ENCODE results near the gene NECTIN1. TPM values are rescaled to one million over a fixed set of nuclear protein-coding genes. Genes with fewer than 3 reads are reported as not detected.

Gene NECTIN1
- total and polyA plus RNA-seq, 2 of the 13 experiments (the other 11 are each of a cell fraction or from before 2014, with no cell fraction given), result 3.9 to 7.3 TPM

DNA sequence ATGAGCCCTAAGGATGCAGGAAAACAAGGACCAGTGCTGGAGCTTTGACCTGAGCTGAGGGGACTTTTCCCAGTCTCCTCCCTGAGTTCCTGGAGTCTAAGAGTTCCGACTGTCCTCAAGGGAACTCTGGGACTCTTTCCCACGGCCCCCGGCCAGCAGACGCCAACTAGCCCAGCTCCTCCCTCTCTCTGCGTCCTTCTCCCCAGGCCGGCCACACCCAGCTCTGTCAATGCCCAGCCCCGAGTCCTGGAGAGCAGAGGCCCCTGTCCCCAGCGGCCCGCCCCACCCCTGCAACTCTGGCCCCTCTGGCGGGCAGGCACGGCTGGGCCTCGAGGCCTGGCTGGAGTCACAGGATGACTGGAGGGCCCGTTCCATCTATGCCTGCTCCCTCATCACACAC lies 29.8 kb downstream of the NECTIN1 start:
- peak overlapping the region; percentile 8 for H3K27ac ChIP-seq (ENCODE audit: extremely low read length, insufficient read depth, low read length)
- FAIRE-seq, result peak; percentile 83
- H3K4me1 ChIP-seq (ENCODE audit: insufficient read depth, low read length), result peaks cover 66% of the 10 kb centered on the region
- no peak overlapping the region for H2AFZ ChIP-seq (ENCODE audit: low read length)
- DNase-seq (ENCODE audit: low spot score), result peak; percentile 76
- CTCF ChIA-PET (ENCODE audit: low intra/inter-chr PET ratio, low total read pairs), result no interaction called here
- H3K79me2 ChIP-seq (ENCODE audit: insufficient read depth, low read length), result no peaks in the 10 kb centered on the region
- intact Hi-C loops (cut with micrococcal nuclease; ENCODE audit: unreplicated experiment), result no loop called here
- H4K20me1 ChIP-seq (ENCODE audit: insufficient read depth, low read length), result no peaks in the 10 kb centered on the region
- peak overlapping the region; percentile 61 for H3K4me2 ChIP-seq (ENCODE audit: low read depth, low read length)
- no peaks in the 10 kb centered on the region for H3K9me3 ChIP-seq (ENCODE audit: low read length)
- H3K4me3 ChIP-seq (replicated peaks in 1 of 3; ENCODE audit: insufficient read depth in 1 of 3, low read depth in 2 of 3, low read length in 3 of 3), result peak overlapping the region in 1 of 3 experiments; percentile 41; a peak in 1 of 6 replicates
- H3K27me3 ChIP-seq (ENCODE audit: control insufficient read depth in 1 of 2, insufficient read depth in 2 of 2, low read length in 2 of 2), result no peaks in the 10 kb centered on the region
- H3K36me3 ChIP-seq (replicated peaks in 1 of 2; ENCODE audit: control insufficient read depth in 1 of 2, insufficient read depth in 2 of 2, low read length in 2 of 2), result no peaks in the 10 kb centered on the region
- POLR2A ChIA-PET, result interaction anchor here (0.8 to 2.4 kb wide), 7 partner anchors 9 to 35 kb away, joined by 3 to 11 read pairs (median 4); partner anchors contain the start of gene NECTIN1
- no TSS peak for BruUV-seq (replicated peaks)
- in situ Hi-C loops (cut with HindIII; ENCODE audit: extremely low pct_ligation_motif_present, low pct_unique_long_range_greater_than_20kb), result no loop called here
- no peak overlapping the region for H3K9ac ChIP-seq (ENCODE audit: insufficient read depth, low read depth, low read length)
- WGBS (ENCODE audit: low lambda C conversion rate), result 3% methylated on average over 7 of the region's 13 CpGs
- ATAC-seq, result peak; percentile 93
- TF ChIP-seq, protein P1, sequence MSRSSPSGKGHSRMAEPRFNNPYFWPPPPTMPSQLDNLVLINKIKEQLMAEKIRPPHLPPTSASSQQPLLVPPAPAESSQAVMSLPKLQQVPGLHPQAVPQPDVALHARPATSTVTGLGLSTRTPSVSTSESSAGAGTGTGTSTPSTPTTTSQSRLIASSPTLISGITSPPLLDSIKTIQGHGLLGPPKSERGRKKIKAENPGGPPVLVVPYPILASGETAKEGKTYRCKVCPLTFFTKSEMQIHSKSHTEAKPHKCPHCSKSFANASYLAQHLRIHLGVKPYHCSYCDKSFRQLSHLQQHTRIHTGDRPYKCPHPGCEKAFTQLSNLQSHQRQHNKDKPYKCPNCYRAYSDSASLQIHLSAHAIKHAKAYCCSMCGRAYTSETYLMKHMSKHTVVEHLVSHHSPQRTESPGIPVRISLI (CRISPR knock-in tag; IDR thresholded peaks at IDR 0.05; ENCODE audit: borderline replicate concordance), result no peak
- peak; percentile 98 for TF ChIP-seq ZSCAN25 (CRISPR knock-in tag; IDR thresholded peaks at IDR 0.05)
- TF ChIP-seq SALL1 (CRISPR knock-in tag; IDR thresholded peaks at IDR 0.05), result peak; percentile 33; the same call in 1 of the 2 replicates
- TF ChIP-seq ZNF788 (CRISPR knock-in tag; IDR thresholded peaks at IDR 0.05; ENCODE audit: borderline replicate concordance), result peak; percentile 54; the same call in 1 of the 2 replicates
- no peak for TF ChIP-seq ZNF124 (CRISPR knock-in tag; IDR thresholded peaks at IDR 0.05)
- TF ChIP-seq ZNF280B (CRISPR knock-in tag; IDR thresholded peaks at IDR 0.05; ENCODE audit: borderline replicate concordance), result no peak
- peak; percentile 55; the same call in 1 of the 2 replicates for TF ChIP-seq RARA (CRISPR knock-in tag; IDR thresholded peaks at IDR 0.05)
- TF ChIP-seq HNF4G (IDR thresholded peaks at IDR 0.05; ENCODE audit: borderline replicate concordance, low read depth, low read length), result 0 out of 2 replicates have a peak, but pooled peaks have one; percentile 9
- no peak for TF ChIP-seq HNF4G (CRISPR knock-in tag; IDR thresholded peaks at IDR 0.05; ENCODE audit: borderline replicate concordance, low read depth)
- peak; percentile 24; the same call in 1 of the 2 replicates for TF ChIP-seq NFKB2 (CRISPR knock-in tag; IDR thresholded peaks at IDR 0.05; ENCODE audit: borderline replicate concordance)
- TF ChIP-seq ZNF331 (CRISPR knock-in tag; IDR thresholded peaks at IDR 0.05), result no peak
- TF ChIP-seq, protein P2, sequence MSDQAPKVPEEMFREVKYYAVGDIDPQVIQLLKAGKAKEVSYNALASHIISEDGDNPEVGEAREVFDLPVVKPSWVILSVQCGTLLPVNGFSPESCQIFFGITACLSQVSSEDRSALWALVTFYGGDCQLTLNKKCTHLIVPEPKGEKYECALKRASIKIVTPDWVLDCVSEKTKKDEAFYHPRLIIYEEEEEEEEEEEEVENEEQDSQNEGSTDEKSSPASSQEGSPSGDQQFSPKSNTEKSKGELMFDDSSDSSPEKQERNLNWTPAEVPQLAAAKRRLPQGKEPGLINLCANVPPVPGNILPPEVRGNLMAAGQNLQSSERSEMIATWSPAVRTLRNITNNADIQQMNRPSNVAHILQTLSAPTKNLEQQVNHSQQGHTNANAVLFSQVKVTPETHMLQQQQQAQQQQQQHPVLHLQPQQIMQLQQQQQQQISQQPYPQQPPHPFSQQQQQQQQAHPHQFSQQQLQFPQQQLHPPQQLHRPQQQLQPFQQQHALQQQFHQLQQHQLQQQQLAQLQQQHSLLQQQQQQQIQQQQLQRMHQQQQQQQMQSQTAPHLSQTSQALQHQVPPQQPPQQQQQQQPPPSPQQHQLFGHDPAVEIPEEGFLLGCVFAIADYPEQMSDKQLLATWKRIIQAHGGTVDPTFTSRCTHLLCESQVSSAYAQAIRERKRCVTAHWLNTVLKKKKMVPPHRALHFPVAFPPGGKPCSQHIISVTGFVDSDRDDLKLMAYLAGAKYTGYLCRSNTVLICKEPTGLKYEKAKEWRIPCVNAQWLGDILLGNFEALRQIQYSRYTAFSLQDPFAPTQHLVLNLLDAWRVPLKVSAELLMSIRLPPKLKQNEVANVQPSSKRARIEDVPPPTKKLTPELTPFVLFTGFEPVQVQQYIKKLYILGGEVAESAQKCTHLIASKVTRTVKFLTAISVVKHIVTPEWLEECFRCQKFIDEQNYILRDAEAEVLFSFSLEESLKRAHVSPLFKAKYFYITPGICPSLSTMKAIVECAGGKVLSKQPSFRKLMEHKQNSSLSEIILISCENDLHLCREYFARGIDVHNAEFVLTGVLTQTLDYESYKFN (CRISPR knock-in tag; conservative IDR thresholded peaks at IDR 0.05), result peak; percentile 57
- TF ChIP-seq ZNF605 (CRISPR knock-in tag; IDR thresholded peaks at IDR 0.05), result peak; percentile 47; the same call in 1 of the 2 replicates
- TF ChIP-seq, protein P3, sequence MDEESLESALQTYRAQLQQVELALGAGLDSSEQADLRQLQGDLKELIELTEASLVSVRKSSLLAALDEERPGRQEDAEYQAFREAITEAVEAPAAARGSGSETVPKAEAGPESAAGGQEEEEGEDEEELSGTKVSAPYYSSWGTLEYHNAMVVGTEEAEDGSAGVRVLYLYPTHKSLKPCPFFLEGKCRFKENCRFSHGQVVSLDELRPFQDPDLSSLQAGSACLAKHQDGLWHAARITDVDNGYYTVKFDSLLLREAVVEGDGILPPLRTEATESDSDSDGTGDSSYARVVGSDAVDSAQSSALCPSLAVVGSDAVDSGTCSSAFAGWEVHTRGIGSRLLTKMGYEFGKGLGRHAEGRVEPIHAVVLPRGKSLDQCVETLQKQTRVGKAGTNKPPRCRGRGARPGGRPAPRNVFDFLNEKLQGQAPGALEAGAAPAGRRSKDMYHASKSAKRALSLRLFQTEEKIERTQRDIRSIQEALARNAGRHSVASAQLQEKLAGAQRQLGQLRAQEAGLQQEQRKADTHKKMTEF (CRISPR knock-in tag; IDR thresholded peaks at IDR 0.05), result 0 out of 2 replicates have a peak, but pooled peaks have one; percentile 47
- peak; percentile 89 for TF ChIP-seq PHF21A (CRISPR knock-in tag; IDR thresholded peaks at IDR 0.05)
- TF ChIP-seq HOXA3 (CRISPR knock-in tag; IDR thresholded peaks at IDR 0.05), result 0 out of 2 replicates have a peak, but pooled peaks have one; percentile 18
- TF ChIP-seq ZNF121 (CRISPR knock-in tag; IDR thresholded peaks at IDR 0.05), result peak; percentile 90

All from HepG2 (cell line).